Neural crest cell (in vitro differentiated cells): Measurements from ENCODE around the gene ZNF331. TPM values are rescaled to one million over a fixed set of nuclear protein-coding genes. Genes with fewer than 3 reads are reported as not detected.

Source experiments
- DNase-seq: peaks from one replicate; pipeline ENCODE4 v3.0.0; 2021; ENCODE audit warnings: low read depth, mixed read lengths, low spot score
- H3K27ac Mint-ChIP-seq: one replicate; pipeline ENCODE4 v1.8.0; 2021; ENCODE audit warnings: mild to moderate bottlenecking, mixed read lengths; ENCODE audit not compliant: unreplicated experiment
- H3K27me3 Mint-ChIP-seq: 2 replicates; pipeline ENCODE4 v1.8.0; 2021; ENCODE audit warnings: low read depth, mild to moderate bottlenecking, mixed read lengths
- H3K36me3 Mint-ChIP-seq: 2 replicates; pipeline ENCODE4 v1.8.0; 2021; ENCODE audit warnings: low read depth, mild to moderate bottlenecking, mixed read lengths
- H3K4me1 Mint-ChIP-seq: 2 replicates; pipeline ENCODE4 v1.8.0; 2021; ENCODE audit warnings: mixed read lengths
- H3K4me3 Mint-ChIP-seq: one replicate; pipeline ENCODE4 v1.8.0; 2021; ENCODE audit warnings: mild to moderate bottlenecking, mixed read lengths
- H3K9me3 Mint-ChIP-seq: 2 replicates; pipeline ENCODE4 v1.8.0; 2021; ENCODE audit warnings: mixed read lengths
- CTCF ChIP-seq: fragments of 200-600 bp; sonication (generic); conservative IDR thresholded peaks from 2 replicates; pipeline ENCODE4 v1.5.0; 2021; ENCODE audit warnings: antibody characterized with exemption, mild to moderate bottlenecking
- total RNA-seq: library from RNA; stranded (reverse); gene quantifications from 2 replicates; pipeline ENCODE4 v1.2.1, GENCODE V29; 2021

Gene ZNF331
- total RNA-seq, 1 donor from 2014 or later = 36.6 TPM

GRCh38 chr19:53555352-53555751 lies 17.4 kb downstream of the ZNF331 start:
- H3K9me3 Mint-ChIP-seq = peaks cover 14% of the 10 kb centered on the region
- no peak for DNase-seq
- no peak for TF ChIP-seq CTCF
- H3K4me3 Mint-ChIP-seq = no peak overlapping the region
- no peaks in the 10 kb centered on the region for H3K27me3 Mint-ChIP-seq
- H3K4me1 Mint-ChIP-seq = no peaks in the 10 kb centered on the region
- H3K27ac Mint-ChIP-seq = no peak overlapping the region
- H3K36me3 Mint-ChIP-seq = peaks cover 27% of the 10 kb centered on the region

- Mint-ChIP-seq H3K4me3 (no peak overlapping the region), H3K4me1 (no peaks in the 10 kb centered on the region), H3K36me3 (peaks cover 30% of the 10 kb centered on the region), H3K27ac (peak overlapping the region; percentile 40), H3K9me3 (peaks cover 3% of the 10 kb centered on the region), H3K27me3 (no peaks in the 10 kb centered on the region)
- TF ChIP-seq CTCF = no peak
- no peak for DNase-seq
Observed at GRCh38 chr19:53571339-53571738, 33.4 kb downstream of the ZNF331 start.

GRCh38 chr19:53576941-53577653 lies 39.2 kb downstream of the ZNF331 start:
- no peaks in the 10 kb centered on the region for H3K27me3 Mint-ChIP-seq
- no peak overlapping the region for H3K27ac Mint-ChIP-seq
- H3K36me3 Mint-ChIP-seq = peaks cover 59% of the 10 kb centered on the region
- H3K4me3 Mint-ChIP-seq = no peak overlapping the region
- H3K4me1 Mint-ChIP-seq = no peaks in the 10 kb centered on the region
- H3K9me3 Mint-ChIP-seq = peaks cover 23% of the 10 kb centered on the region
- no peak for TF ChIP-seq CTCF
- no peak for DNase-seq

GRCh38 chr19:53577968-53578367 lies 40.0 kb downstream of the ZNF331 start:
- TF ChIP-seq CTCF = no peak
- H3K4me3 Mint-ChIP-seq = no peak overlapping the region
- peaks cover 57% of the 10 kb centered on the region for H3K36me3 Mint-ChIP-seq
- peaks cover 23% of the 10 kb centered on the region for H3K9me3 Mint-ChIP-seq
- DNase-seq = no peak
- H3K4me1 Mint-ChIP-seq = no peaks in the 10 kb centered on the region
- no peak overlapping the region for H3K27ac Mint-ChIP-seq
- no peaks in the 10 kb centered on the region for H3K27me3 Mint-ChIP-seq

GRCh38 chr19:53579518-53579917 lies 41.6 kb downstream of the ZNF331 start:
- H3K9me3 Mint-ChIP-seq = peaks cover 23% of the 10 kb centered on the region
- DNase-seq = no peak
- H3K27ac Mint-ChIP-seq = no peak overlapping the region
- H3K27me3 Mint-ChIP-seq = no peaks in the 10 kb centered on the region
- H3K36me3 Mint-ChIP-seq = peaks cover 52% of the 10 kb centered on the region
- no peak overlapping the region for H3K4me3 Mint-ChIP-seq
- H3K4me1 Mint-ChIP-seq = no peaks in the 10 kb centered on the region
- no peak for TF ChIP-seq CTCF
